ENCODE data around the gene SAPCD2. TPM values are rescaled to one million over a fixed set of nuclear protein-coding genes. Genes with fewer than 3 reads are reported as not detected.

SAPCD2 gene

GRCh38 chr9:137013571-137013940 is 56.8 kb downstream of the SAPCD2 start:
- no peak overlapping the region for H4K5ac ChIP-seq (ENCODE audit: low read length)

GRCh38 chr9:137012694-137013570 is 57.4 kb downstream of the SAPCD2 start:
- Histone ChIP-seq H2AK5ac (ENCODE audit: low read length) (no peak overlapping the region), H2BK120ac (ENCODE audit: low read depth, low read length) (no peak overlapping the region)
- WGBS (ENCODE audit: extremely low coverage, insufficient coverage, low lambda C conversion rate), result no CpG with 5 or more reads among the region's 67 CpGs

More at GRCh38 chr9:137013571-137013940, 56.8 kb downstream of the SAPCD2 start:
- Histone ChIP-seq H3K18ac (ENCODE audit: low read length) (no peak overlapping the region), H3K4me3 (ENCODE audit: low read length) (no peak overlapping the region), H3K56ac (ENCODE audit: low read length) (no peak overlapping the region), H4K8ac (ENCODE audit: low read depth, low read length) (no peak overlapping the region), H3K36me3 (ENCODE audit: control insufficient read depth, insufficient read depth, low read length) (no peaks in the 10 kb centered on the region), H3K27me3 (ENCODE audit: insufficient read depth, low read length, poor library complexity) (no peaks in the 10 kb centered on the region), H3K9ac (ENCODE audit: low read length) (no peak overlapping the region), H3K79me1 (ENCODE audit: low read length) (no peaks in the 10 kb centered on the region), H3K4ac (ENCODE audit: low read depth, low read length) (no peak overlapping the region), H2BK15ac (replicated peaks; ENCODE audit: low read depth) (no peak overlapping the region), H3K27ac (ENCODE audit: low read depth, low read length) (no peak overlapping the region), H2AK5ac (ENCODE audit: low read length) (no peak overlapping the region), H2BK5ac (ENCODE audit: low read length) (no peak overlapping the region), H2BK120ac (ENCODE audit: low read depth, low read length) (no peak overlapping the region), H3K23ac (ENCODE audit: low read length) (no peak overlapping the region), H3K4me1 (ENCODE audit: control insufficient read depth, low read depth, low read length) (no peaks in the 10 kb centered on the region), H3K79me2 (ENCODE audit: control insufficient read depth, insufficient read depth, low read length) (no peaks in the 10 kb centered on the region), H3K4me2 (ENCODE audit: low read length) (no peak overlapping the region)
- DNase-seq, result no peak
- no CpG with 5 or more reads among the region's 20 CpGs for WGBS (ENCODE audit: extremely low coverage, insufficient coverage, low lambda C conversion rate)

More at GRCh38 chr9:137012694-137013570, 57.4 kb downstream of the SAPCD2 start:
- no peak overlapping the region for H2BK15ac ChIP-seq (replicated peaks; ENCODE audit: low read depth)
- H3K4me3 ChIP-seq (ENCODE audit: low read length), result no peak overlapping the region
- no peaks in the 10 kb centered on the region for H3K36me3 ChIP-seq (ENCODE audit: control insufficient read depth, insufficient read depth, low read length)
- no peaks in the 10 kb centered on the region for H3K79me1 ChIP-seq (ENCODE audit: low read length)
- no peak for DNase-seq
- no peaks in the 10 kb centered on the region for H3K79me2 ChIP-seq (ENCODE audit: control insufficient read depth, insufficient read depth, low read length)
- no peak overlapping the region for H3K9ac ChIP-seq (ENCODE audit: low read length)
- H3K56ac ChIP-seq (ENCODE audit: low read length), result no peak overlapping the region
- no peaks in the 10 kb centered on the region for H3K27me3 ChIP-seq (ENCODE audit: insufficient read depth, low read length, poor library complexity)
- H3K4me2 ChIP-seq (ENCODE audit: low read length), result no peak overlapping the region
- H4K5ac ChIP-seq (ENCODE audit: low read length), result no peak overlapping the region
- no peak overlapping the region for H4K8ac ChIP-seq (ENCODE audit: low read depth, low read length)
- no peak overlapping the region for H3K23ac ChIP-seq (ENCODE audit: low read length)
- no peak overlapping the region for H3K4ac ChIP-seq (ENCODE audit: low read depth, low read length)
- no peak overlapping the region for H3K27ac ChIP-seq (ENCODE audit: low read depth, low read length)
- H3K4me1 ChIP-seq (ENCODE audit: control insufficient read depth, low read depth, low read length), result no peaks in the 10 kb centered on the region
- no peak overlapping the region for H3K18ac ChIP-seq (ENCODE audit: low read length)
- no peak overlapping the region for H2BK5ac ChIP-seq (ENCODE audit: low read length)

Small RNA genes lying within 50 kb of the gene (small RNA-seq; reads per million reads assigned to genes)
- not detected for gene RF00153 (ENCODE audit: insufficient read depth)

Measured in mesendoderm (in vitro differentiated cells).